HG02798 (cell line): Measurements from ENCODE around the gene SPINK4.
A peak's percentile ranks its signal among the peaks of the same experiment; 100 is the strongest.

Experiments
- ATAC-seq: cut with Tn5 transposase; IDR thresholded peaks from one replicate; pipeline ENCODE4 v1.9.1; 2021; ENCODE audit warnings: mild to moderate bottlenecking; ENCODE audit not compliant: unreplicated experiment, poor library complexity

The SPINK4 gene

DNA sequence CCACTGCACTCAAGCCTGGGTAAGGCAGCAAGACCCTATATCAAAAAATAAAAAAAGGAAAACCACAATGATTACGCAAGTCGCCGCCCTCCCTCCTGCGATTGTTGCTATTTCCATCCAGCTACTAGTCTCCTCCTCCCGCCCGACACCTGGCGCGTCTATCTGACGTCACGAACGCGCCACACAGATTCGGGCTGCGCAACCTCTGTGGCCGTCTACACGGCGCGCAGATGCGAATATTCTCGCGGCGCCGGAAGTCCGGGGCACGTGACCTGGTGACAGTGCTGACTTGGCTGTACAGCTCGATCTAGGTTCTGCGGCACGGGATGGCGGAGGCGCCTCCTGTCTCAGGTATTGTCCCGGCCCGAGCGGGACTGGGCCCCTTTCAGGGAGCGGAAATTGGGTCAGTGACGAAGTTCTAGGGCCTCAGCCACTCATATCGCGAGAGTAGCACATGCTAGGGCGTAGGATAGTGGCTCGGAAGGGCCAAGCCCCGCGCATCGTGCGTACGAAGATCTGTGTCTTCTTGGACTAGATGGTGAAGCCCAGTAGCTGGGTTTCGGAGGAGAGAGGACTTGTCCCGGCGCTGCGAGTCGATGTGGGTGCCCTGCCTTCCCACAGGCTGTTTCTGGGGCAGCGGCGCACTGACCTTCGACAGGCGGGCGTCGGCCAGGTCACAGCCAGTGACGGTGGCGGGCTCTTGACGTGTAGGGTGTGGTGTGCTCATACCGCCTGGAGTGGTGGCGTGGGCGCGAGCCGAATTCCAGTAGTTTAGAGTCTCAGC, 50.5 kb downstream of the SPINK4 start, which contains the start of gene NFX1:
Gene NFX1 (plus strand): TSS at position 270 of the 784 bp plus-strand sequence. CDS start 57 bp downstream, at position 327.
- ATAC-seq = peak; percentile 91

GRCh38 chr9:33291031-33291397, 51.0 kb downstream of the SPINK4 start:
- no peak for ATAC-seq

DNA sequence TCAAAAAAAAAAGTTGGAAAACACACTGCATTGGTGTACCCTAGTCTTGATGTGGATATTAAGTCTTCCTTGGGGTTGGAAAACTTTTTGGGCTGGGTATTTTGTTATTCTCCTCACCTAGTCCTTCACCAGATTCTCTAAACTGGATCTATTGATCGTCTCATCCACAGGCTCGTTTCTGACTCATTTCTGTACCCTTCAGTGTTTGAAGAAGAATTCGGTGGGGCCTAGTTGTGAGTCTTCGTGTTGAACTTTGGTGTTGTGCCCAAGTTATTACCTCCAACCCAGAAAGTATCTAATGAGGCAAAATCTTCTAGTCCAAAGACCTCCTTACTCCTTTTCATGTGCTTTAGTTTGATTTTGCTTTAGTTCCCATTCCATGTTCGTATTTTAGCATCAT, 51.9 kb downstream of the SPINK4 start:
- no peak for ATAC-seq

- ATAC-seq = no peak
Observed at GRCh38 chr9:33293782-33294181, 53.8 kb downstream of the SPINK4 start.

DNA sequence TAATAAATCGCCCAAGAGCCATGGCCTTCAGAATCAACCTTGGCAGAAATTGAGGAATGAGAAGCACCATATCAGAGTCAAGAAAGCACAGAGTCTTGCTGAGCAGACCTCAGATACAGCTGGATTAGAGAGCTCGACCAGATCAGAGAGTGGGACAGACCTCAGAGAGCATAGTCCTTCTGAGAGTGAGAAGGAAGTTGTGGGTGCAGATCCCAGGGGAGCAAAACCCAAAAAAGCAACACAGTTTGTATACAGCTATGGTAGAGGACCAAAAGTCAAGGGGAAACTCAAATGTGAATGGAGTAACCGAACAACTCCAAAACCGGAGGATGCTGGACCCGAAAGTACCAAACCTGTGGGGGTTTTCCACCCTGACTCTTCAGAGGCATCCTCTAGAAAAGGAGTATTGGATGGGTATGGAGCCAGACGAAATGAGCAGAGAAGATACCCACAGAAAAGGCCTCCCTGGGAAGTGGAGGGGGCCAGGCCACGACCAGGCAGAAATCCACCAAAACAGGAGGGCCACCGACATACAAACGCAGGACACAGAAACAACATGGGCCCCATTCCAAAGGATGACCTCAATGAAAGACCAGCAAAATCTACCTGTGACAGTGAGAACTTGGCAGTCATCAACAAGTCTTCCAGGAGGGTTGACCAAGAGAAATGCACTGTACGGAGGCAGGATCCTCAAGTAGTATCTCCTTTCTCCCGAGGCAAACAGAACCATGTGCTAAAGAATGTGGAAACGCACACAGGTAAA, 54.9 kb downstream of the SPINK4 start:
- ATAC-seq = no peak

DNA sequence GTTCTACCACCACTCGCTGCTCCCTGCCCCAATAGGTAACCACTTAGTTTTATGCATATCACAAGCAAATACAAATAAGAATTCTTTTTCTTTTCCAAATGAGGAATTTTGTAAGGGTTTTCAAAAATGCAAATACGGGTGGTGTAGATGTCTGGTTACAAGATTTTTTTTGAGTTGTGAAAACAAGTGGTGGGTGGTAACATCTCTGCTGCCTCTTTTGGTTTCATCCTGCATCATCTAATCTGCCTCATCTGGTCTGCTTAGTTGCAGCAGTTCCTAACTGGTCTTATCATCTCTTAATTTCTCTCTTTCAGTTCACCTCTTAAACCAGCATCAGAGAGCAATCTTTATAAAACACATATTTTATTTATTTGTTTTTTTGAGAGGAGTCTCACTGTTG, 55.6 kb downstream of the SPINK4 start:
- peak; percentile 42 for ATAC-seq

GRCh38 chr9:33297432-33297831, 57.5 kb downstream of the SPINK4 start:
- peak; percentile 90 for ATAC-seq
